GM12878 (cell line): ENCODE measurements around the gene ANKRD13D.

Experiments used
- ATF3 ChIP-seq: IDR thresholded peaks from 2 replicates; pipeline ENCODE4 v1.6.1; 2011; ENCODE audit warnings: low read depth, mild to moderate bottlenecking, low read length, moderate library complexity, borderline replicate concordance; ENCODE audit errors: extremely low read depth
- CHD2 ChIP-seq: IDR thresholded peaks from 2 replicates; pipeline ENCODE4 v1.6.1; 2011; ENCODE audit warnings: low read depth, low read length, improper control_type of control experiment, borderline replicate concordance
- CTCF ChIP-seq, 3 experiments: IDR thresholded peaks in 2 of 3; conservative IDR thresholded peaks in 1 of 3; 2 replicates each; pipeline ENCODE4 v1.5.1; 2011; ENCODE audit warnings: low read depth in 3 of 3, low read length in 3 of 3, mild to moderate bottlenecking in 3 of 3, control low read depth in 2 of 3, moderate library complexity in 2 of 3, inconsistent platforms in 1 of 3, mixed read lengths in 1 of 3; ENCODE audit not compliant: control insufficient read depth in 2 of 3, insufficient read depth in 1 of 3; ENCODE audit errors: extremely low read depth in 1 of 3
- EGR1 ChIP-seq, 2 experiments: IDR thresholded peaks; 1 replicate in 1 of 2; 2 replicates in 1 of 2; pipeline ENCODE4 v1.6.1; 2011 to 2012; ENCODE audit warnings: low read depth in 2 of 2, low read length in 2 of 2, borderline replicate concordance in 1 of 2, mild to moderate bottlenecking in 1 of 2, moderate library complexity in 1 of 2
- HDAC2 ChIP-seq: fragments of 200-600 bp; sonication (generic); IDR thresholded peaks from 2 replicates; pipeline ENCODE4 v1.6.1; 2017
- HDAC6 ChIP-seq: fragments of 200-600 bp; sonication (generic); IDR thresholded peaks from one replicate; pipeline ENCODE4 v1.8.0; 2017; ENCODE audit warnings: antibody characterized with exemption; ENCODE audit not compliant: unreplicated experiment
- JUND ChIP-seq: IDR thresholded peaks from 2 replicates; pipeline ENCODE4 v1.6.1; 2012; ENCODE audit warnings: low read depth, mild to moderate bottlenecking, low read length, improper control_type of control experiment, moderate library complexity
- KDM1A ChIP-seq: fragments of 200-600 bp; sonication (generic); IDR thresholded peaks from 2 replicates; pipeline ENCODE4 v1.6.1; 2016; ENCODE audit warnings: borderline replicate concordance
- MEF2A ChIP-seq: IDR thresholded peaks from 2 replicates; pipeline ENCODE4 v1.6.1; 2011; ENCODE audit warnings: low read depth, mild to moderate bottlenecking, low read length, moderate library complexity; ENCODE audit not compliant: insufficient read depth
- MTA3 ChIP-seq: IDR thresholded peaks from 2 replicates; pipeline ENCODE4 v1.6.1; 2012; ENCODE audit warnings: low read length, inconsistent platforms, borderline replicate concordance
- PKNOX1 ChIP-seq: fragments of 450-650 bp; IDR thresholded peaks from 2 replicates; pipeline ENCODE4 v1.6.1; 2016; ENCODE audit warnings: mild to moderate bottlenecking
- POLR2A ChIP-seq: IDR thresholded peaks from 2 replicates; pipeline ENCODE4 v1.6.1; 2011; ENCODE audit warnings: low read depth, mild to moderate bottlenecking, low read length
- YY1 ChIP-seq: IDR thresholded peaks from 2 replicates; pipeline ENCODE4 v1.6.1; 2011; ENCODE audit warnings: low read depth, mild to moderate bottlenecking, low read length
- ZNF274 ChIP-seq: IDR thresholded peaks from one replicate; pipeline ENCODE4 v1.8.0; 2011; ENCODE audit not compliant: insufficient read length, insufficient read depth

GRCh38 chr11:67291481-67292381 lies 2.6 kb downstream of the ANKRD13D start:
- TF ChIP-seq ATF3 (no peak), MEF2A (no peak), CHD2 (no peak), HDAC2 (no peak), PKNOX1 (no peak), POLR2A (no peak), CTCF (IDR thresholded peaks at IDR 0.05 in 2 of 3, conservative IDR thresholded peaks at IDR 0.05 in 1 of 3; ENCODE audit: control insufficient read depth in 2 of 3, extremely low read depth in 1 of 3, insufficient read depth in 1 of 3, low read depth in 3 of 3, low read length in 3 of 3) (no peak), KDM1A (no peak), JUND (no peak), HDAC6 (no peak), MTA3 (no peak), YY1 (no peak), EGR1 (IDR thresholded peaks at IDR 0.05; ENCODE audit: borderline replicate concordance in 1 of 2, low read depth in 2 of 2, low read length in 2 of 2) (no peak), ZNF274 (no peak)
